ENCODE results near the gene SNAI3. TPM values are rescaled to one million over a fixed set of nuclear protein-coding genes. Genes with fewer than 3 reads are reported as not detected.

The SNAI3 gene
- total and polyA plus RNA-seq, 3 experiments from 2014 or later, result 2.2 to 13.5 (median 2.8) TPM

DNA sequence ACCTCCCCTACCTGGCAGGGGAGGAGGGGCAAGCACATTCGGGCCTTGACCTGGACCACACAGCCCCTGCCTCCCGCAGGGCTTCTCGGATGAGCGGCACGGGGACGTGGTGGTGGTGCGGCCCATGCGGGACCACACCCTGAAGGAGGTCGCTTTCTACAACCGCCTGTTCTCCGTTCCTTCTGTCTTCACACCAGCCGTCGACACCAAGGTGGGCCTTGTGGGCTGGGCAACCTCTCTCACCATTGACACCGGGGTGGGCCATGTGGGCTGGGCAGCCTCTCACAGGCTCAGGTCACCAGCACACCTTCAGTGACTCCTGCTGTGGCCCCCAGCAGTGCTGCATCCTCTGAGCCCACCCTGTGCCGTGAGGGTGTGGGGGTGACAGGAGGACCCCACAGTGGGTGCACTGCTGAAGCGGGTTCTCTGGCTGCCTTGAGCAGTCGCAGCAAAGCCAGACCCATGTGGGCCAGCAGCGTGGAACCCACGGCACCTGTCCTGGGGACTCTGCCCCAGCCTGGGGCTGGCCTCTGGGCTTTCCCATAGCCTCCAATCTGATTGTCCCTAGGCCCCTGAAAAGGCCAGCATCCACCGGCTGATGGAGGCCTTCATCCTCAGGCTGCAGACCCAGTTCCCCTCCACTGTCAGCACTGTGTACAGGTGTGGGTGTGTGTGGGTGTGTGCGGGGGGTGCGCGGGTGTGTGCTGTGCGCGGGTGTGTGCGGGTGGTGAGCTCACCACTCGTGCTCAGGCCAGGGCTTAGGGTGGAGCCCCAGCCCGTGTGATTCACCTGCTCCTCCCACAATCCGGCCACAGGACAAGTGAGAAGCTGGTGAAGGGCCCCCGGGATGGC is 27.5 kb upstream of the SNAI3 start:
- H3K4me1 ChIP-seq (ENCODE audit: insufficient read depth, low read length), result no peaks in the 10 kb centered on the region
- CTCF ChIA-PET, result interaction anchor here (0.6 kb wide), 1 partner anchor 24 kb away, joined by 3 read pairs; no protein-coding TSS in a partner anchor
- no peaks in the 10 kb centered on the region for H3K27me3 ChIP-seq (ENCODE audit: insufficient read depth, low read length, poor library complexity, severe bottlenecking)
- H3K4me3 ChIP-seq (ENCODE audit: low read length), result no peak overlapping the region
- Mint-ChIP-seq H3K27ac (peak overlapping the region in 2 of 8 donors; percentile 64 to 78), H3K4me3 (no peak overlapping the region), H3K36me3 (peaks cover 0 to 46% (median 5%) of the 10 kb centered on the region in 3 donors), H3K9me3 (no peaks in the 10 kb centered on the region), H3K4me1 (peaks cover 0 to 6% (median 1%) of the 10 kb centered on the region in 3 donors), H3K27me3 (peaks cover 0 to 3% of the 10 kb centered on the region in 2 donors)
- POLR2A ChIA-PET, result interaction anchor here (0.5 to 0.6 kb wide), 2 partner anchors 72 to 131 kb away, joined by 3 to 5 read pairs; no protein-coding TSS in a partner anchor
- H3K36me3 ChIP-seq (ENCODE audit: insufficient read depth, low read length), result peaks cover 17% of the 10 kb centered on the region
- no peak for DNase-seq
- no peaks in the 10 kb centered on the region for H3K9me3 ChIP-seq (ENCODE audit: low read length)
- H3K27ac ChIP-seq (ENCODE audit: low read depth, low read length), result no peak overlapping the region

DNA sequence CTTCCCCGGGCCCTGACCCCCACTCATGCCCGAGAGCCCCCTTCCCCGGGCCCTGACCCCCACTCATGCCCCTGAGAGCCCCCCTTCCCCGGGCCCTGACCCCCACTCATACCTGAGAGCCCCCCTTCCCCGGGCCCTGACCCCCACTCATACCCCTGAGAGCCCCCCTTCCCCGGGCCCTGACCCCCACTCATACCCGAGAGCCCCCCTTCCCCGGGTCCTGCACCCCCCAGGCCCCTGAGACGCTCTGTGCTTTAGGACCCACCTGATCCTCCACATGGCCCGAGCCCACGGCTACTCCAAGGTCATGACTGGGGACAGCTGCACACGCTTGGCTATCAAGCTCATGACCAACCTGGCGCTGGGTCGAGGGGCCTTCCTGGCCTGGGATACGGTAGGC is 26.7 kb upstream of the SNAI3 start:
- peaks cover 0 to 6% (median 1%) of the 10 kb centered on the region in 3 donors for H3K4me1 Mint-ChIP-seq
- Histone ChIP-seq H3K27me3 (ENCODE audit: insufficient read depth, low read length, poor library complexity, severe bottlenecking) (no peaks in the 10 kb centered on the region), H3K4me3 (ENCODE audit: low read length) (no peak overlapping the region), H3K4me1 (ENCODE audit: insufficient read depth, low read length) (no peaks in the 10 kb centered on the region), H3K36me3 (ENCODE audit: insufficient read depth, low read length) (peaks cover 17% of the 10 kb centered on the region), H3K9me3 (ENCODE audit: low read length) (no peaks in the 10 kb centered on the region), H3K27ac (ENCODE audit: low read depth, low read length) (no peak overlapping the region)
- H3K27ac Mint-ChIP-seq, result peak overlapping the region in 1 of 8 donors; percentile 64
- peaks cover 0 to 2% of the 10 kb centered on the region in 2 donors for H3K27me3 Mint-ChIP-seq
- ChIA-PET CTCF (no interaction called here), POLR2A (no interaction called here)
- H3K9me3 Mint-ChIP-seq, result no peaks in the 10 kb centered on the region
- DNase-seq, result no peak
- no peak overlapping the region for H3K4me3 Mint-ChIP-seq
- peaks cover 0 to 39% (median 5%) of the 10 kb centered on the region in 3 donors for H3K36me3 Mint-ChIP-seq

DNA sequence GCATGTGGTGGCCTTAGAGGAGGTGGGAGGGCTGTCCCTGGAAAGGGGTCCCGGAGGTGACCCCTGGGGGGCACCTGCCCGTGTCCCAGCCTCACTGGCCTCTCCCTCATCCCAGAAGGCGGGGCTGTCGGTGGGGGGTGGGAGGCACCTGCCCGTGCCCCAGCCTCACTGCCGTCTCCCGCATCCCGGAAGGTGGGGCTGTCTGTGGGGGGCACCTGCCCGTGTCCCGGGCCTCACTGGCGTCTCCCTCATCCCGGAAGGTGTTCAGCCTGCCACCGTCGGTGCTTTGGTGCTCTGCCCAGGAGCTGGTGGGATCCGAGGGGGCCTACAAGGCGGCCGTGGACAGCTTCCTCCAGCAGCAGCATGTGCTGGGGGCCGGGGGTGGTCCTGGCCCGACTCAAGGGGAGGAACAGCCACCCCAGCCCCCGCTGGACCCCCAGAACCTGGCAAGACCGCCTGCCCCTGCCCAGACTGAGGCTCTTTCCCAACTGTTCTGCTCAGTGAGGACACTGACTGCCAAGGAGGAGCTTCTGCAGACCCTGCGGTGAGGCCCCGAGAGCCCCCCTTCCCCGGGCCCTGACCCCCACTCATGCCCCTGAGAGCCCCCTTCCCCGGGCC is 26.2 kb upstream of the SNAI3 start:
- no peaks in the 10 kb centered on the region for H3K9me3 Mint-ChIP-seq
- CTCF ChIA-PET, result no interaction called here
- Histone ChIP-seq H3K9me3 (ENCODE audit: low read length) (no peaks in the 10 kb centered on the region), H3K4me1 (ENCODE audit: insufficient read depth, low read length) (peaks cover 2% of the 10 kb centered on the region), H3K4me3 (ENCODE audit: low read length) (no peak overlapping the region), H3K27ac (ENCODE audit: low read depth, low read length) (no peak overlapping the region), H3K27me3 (ENCODE audit: insufficient read depth, low read length, poor library complexity, severe bottlenecking) (no peaks in the 10 kb centered on the region), H3K36me3 (ENCODE audit: insufficient read depth, low read length) (peaks cover 16% of the 10 kb centered on the region)
- no peak overlapping the region for H3K27ac Mint-ChIP-seq
- H3K27me3 Mint-ChIP-seq, result peaks cover 0 to 2% of the 10 kb centered on the region in 2 donors
- H3K4me1 Mint-ChIP-seq, result peaks cover 2 to 12% (median 4%) of the 10 kb centered on the region in 3 donors
- no peak for DNase-seq
- H3K4me3 Mint-ChIP-seq, result no peak overlapping the region
- POLR2A ChIA-PET, result no interaction called here
- H3K36me3 Mint-ChIP-seq, result peaks cover 0 to 34% (median 5%) of the 10 kb centered on the region in 3 donors

- H3K4me1 ChIP-seq (ENCODE audit: insufficient read depth, low read length), result peaks cover 8% of the 10 kb centered on the region
- peaks cover 0 to 28% (median 0%) of the 10 kb centered on the region in 3 donors for H3K36me3 Mint-ChIP-seq
- no peaks in the 10 kb centered on the region for H3K9me3 Mint-ChIP-seq
- no peaks in the 10 kb centered on the region for H3K27me3 Mint-ChIP-seq
- H3K4me1 Mint-ChIP-seq, result peaks cover 9 to 18% (median 10%) of the 10 kb centered on the region in 3 donors
- no peaks in the 10 kb centered on the region for H3K9me3 ChIP-seq (ENCODE audit: low read length)
- CTCF ChIA-PET, result no interaction called here
- peak overlapping the region in 2 of 8 donors; percentile 32 to 66 for H3K27ac Mint-ChIP-seq
- H3K27me3 ChIP-seq (ENCODE audit: insufficient read depth, low read length, poor library complexity, severe bottlenecking), result no peaks in the 10 kb centered on the region
- POLR2A ChIA-PET, result no interaction called here
- no peak overlapping the region for H3K4me3 ChIP-seq (ENCODE audit: low read length)
- no peak for DNase-seq
- H3K27ac ChIP-seq (ENCODE audit: low read depth, low read length), result no peak overlapping the region
- H3K36me3 ChIP-seq (ENCODE audit: insufficient read depth, low read length), result peaks cover 10% of the 10 kb centered on the region
- H3K4me3 Mint-ChIP-seq, result peak overlapping the region in 1 of 7 donors; percentile 54
Measured at GRCh38 chr16:88711750-88712340, 25.5 kb upstream of the SNAI3 start.

GRCh38 chr16:88710556-88710955 is 24.2 kb upstream of the SNAI3 start:
- Mint-ChIP-seq H3K36me3 (peaks cover 0 to 17% (median 0%) of the 10 kb centered on the region in 3 donors), H3K4me1 (peaks cover 10 to 20% (median 12%) of the 10 kb centered on the region in 3 donors), H3K27me3 (no peaks in the 10 kb centered on the region), H3K27ac (peak overlapping the region in 7 of 8 donors; percentile 24 to 72 (median 66)), H3K9me3 (no peaks in the 10 kb centered on the region), H3K4me3 (no peak overlapping the region)
- Histone ChIP-seq H3K27me3 (ENCODE audit: insufficient read depth, low read length, poor library complexity, severe bottlenecking) (no peaks in the 10 kb centered on the region), H3K9me3 (ENCODE audit: low read length) (no peaks in the 10 kb centered on the region), H3K4me3 (ENCODE audit: low read length) (no peak overlapping the region), H3K4me1 (ENCODE audit: insufficient read depth, low read length) (peaks cover 12% of the 10 kb centered on the region), H3K36me3 (ENCODE audit: insufficient read depth, low read length) (peaks cover 10% of the 10 kb centered on the region), H3K27ac (ENCODE audit: low read depth, low read length) (no peak overlapping the region)
- ChIA-PET CTCF (interaction anchor here (1.2 kb wide), 1 partner anchor 27 kb away, joined by 3 read pairs; no protein-coding TSS in a partner anchor), POLR2A (no interaction called here)
- DNase-seq, result no peak

- ChIA-PET CTCF (interaction anchor here (0.6 to 1.6 kb wide), 8 partner anchors 9 to 1054 kb away, joined by 4 to 6 read pairs (median 4); no protein-coding TSS in a partner anchor), POLR2A (interaction anchor here (0.6 to 1.1 kb wide), 3 partner anchors 9 to 103 kb away, joined by 3 read pairs; no protein-coding TSS in a partner anchor)
- H3K36me3 ChIP-seq (ENCODE audit: insufficient read depth, low read length), result no peaks in the 10 kb centered on the region
- Mint-ChIP-seq H3K4me3 (peak overlapping the region; percentile 79 to 91 (median 84)), H3K27ac (peak overlapping the region; percentile 80 to 98 (median 92)), H3K9me3 (no peaks in the 10 kb centered on the region), H3K36me3 (peaks cover 0 to 30% (median 0%) of the 10 kb centered on the region in 3 donors), H3K27me3 (peaks cover 0 to 2% of the 10 kb centered on the region in 2 donors), H3K4me1 (peaks cover 38 to 47% (median 41%) of the 10 kb centered on the region in 3 donors)
- H3K4me1 ChIP-seq (ENCODE audit: insufficient read depth, low read length), result peaks cover 44% of the 10 kb centered on the region
- H3K9me3 ChIP-seq (ENCODE audit: low read length), result no peaks in the 10 kb centered on the region
- H3K4me3 ChIP-seq (ENCODE audit: low read length), result peak overlapping the region; percentile 99
- no peaks in the 10 kb centered on the region for H3K27me3 ChIP-seq (ENCODE audit: insufficient read depth, low read length, poor library complexity, severe bottlenecking)
- H3K27ac ChIP-seq (ENCODE audit: low read depth, low read length), result peak overlapping the region; percentile 93
- DNase-seq, result no peak
Measured at GRCh38 chr16:88706965-88707826, 20.9 kb upstream of the SNAI3 start.
